ENCODE data around the gene TBC1D16.

DNA sequence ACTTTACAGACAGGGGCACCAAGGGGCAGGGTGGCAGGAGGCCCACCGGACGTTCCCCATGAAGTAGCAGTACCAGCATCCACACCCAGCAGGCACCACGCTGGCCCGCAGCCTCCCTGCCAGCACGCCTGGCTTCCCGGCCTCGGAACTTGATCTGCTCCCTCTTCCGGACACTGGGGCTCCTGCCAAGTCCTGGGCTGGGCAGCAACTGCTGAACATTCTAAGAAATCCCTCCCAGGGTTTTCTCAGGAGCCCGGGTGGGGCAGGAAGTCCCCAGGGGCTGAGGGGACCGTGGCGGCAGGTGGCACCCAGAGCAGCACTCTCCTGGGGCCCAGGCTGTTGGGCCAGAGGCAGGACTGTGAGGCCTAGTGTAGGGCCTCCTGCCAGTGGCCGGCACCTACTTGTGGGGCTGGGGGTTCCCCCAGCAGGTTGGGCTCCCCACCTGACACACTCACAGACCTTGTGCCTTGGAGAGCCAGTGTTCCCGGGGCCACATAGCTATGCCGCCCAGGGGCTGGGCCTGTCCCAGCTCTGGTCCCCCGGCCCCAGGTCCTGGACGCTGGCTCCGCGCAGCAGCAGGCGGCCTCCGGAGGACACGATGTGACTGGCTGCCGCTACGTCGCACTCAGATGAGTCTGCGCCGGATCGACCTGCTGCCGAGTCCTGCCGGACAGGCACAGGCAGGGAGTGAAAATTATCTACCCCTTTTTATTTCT, 110.3 kb downstream of the TBC1D16 start:
- TF ChIP-seq POLR2AphosphoS5 (IDR thresholded peaks at IDR 0.05; ENCODE audit: low read depth, low read length) (no peak), POLR2A (IDR thresholded peaks at IDR 0.05; ENCODE audit: low read depth, low read length) (no peak), TAF1 (IDR thresholded peaks at IDR 0.05; ENCODE audit: low read depth, low read length) (no peak), SPI1 (IDR thresholded peaks at IDR 0.05; ENCODE audit: low read depth, low read length) (no peak), POU2F2 (IDR thresholded peaks at IDR 0.05; ENCODE audit: low read depth, low read length) (no peak)

Measured in GM12891 (cell line).